Endothelial cell of umbilical vein (primary cell): Measurements from ENCODE around the gene KLC1. TPM values are rescaled to one million over a fixed set of nuclear protein-coding genes. Genes with fewer than 3 reads are reported as not detected.

ENCODE experiments used
- BruUV-seq: library from RNA; stranded (reverse); fragments of 400-500 nt; replicated peaks from 2 replicates; lab custom pipeline; 2021; lab: Mats Ljungman, UMichigan
- CTCF ChIA-PET: fragments of 300-600, 350-600 bp; sonication (Branson Sonifier 250); formaldehyde crosslinking; loops from one replicate; lab custom pipeline; 2021; ENCODE audit warnings: antibody characterized with exemption, inconsistent platforms; lab: Charles Lee
- POLR2A ChIA-PET: fragments of 300-600, 350-600 bp; sonication (Branson Sonifier 250); formaldehyde crosslinking; loops from one replicate; lab custom pipeline; 2021; ENCODE audit warnings: antibody characterized with exemption, inconsistent platforms; lab: Charles Lee
- DNase-seq: peaks from one replicate; pipeline ENCODE4 v3.0.0-alpha.2; 2011; ENCODE audit warnings: low read depth, low spot score
- FAIRE-seq: peaks from 2 replicates; lab custom pipeline; 2011; peaks lifted over from hg19 to GRCh38; lab: Jason Lieb, UNC
- H2AFZ ChIP-seq: 2 replicates; pipeline ENCODE4 v1.6.0; 2012; ENCODE audit warnings: low read depth, low read length, control low read depth, inconsistent platforms
- H3K27ac ChIP-seq: 2 replicates; pipeline ENCODE4 v1.5.1; 2011; ENCODE audit warnings: low read depth, mild to moderate bottlenecking, control low read depth, low read length, moderate library complexity; ENCODE audit not compliant: insufficient read depth
- H3K27me3 ChIP-seq, 2 experiments: 2 replicates each; pipeline versions ENCODE4 v1.6.0 to v1.6.1; 2011; ENCODE audit warnings: low read length in 2 of 2, mixed read lengths in 1 of 2; ENCODE audit not compliant: control insufficient read depth in 2 of 2, insufficient read depth in 2 of 2
- H3K36me3 ChIP-seq, 2 experiments: 2 replicates in 1 of 2; 3 replicates in 1 of 2; pipeline ENCODE4 v1.5.1; 2011; ENCODE audit warnings: low read length in 2 of 2, mild to moderate bottlenecking in 1 of 2, moderate library complexity in 1 of 2; ENCODE audit not compliant: control insufficient read depth in 2 of 2, insufficient read depth in 2 of 2; ENCODE audit errors: extremely low read depth in 1 of 2
- H3K4me1 ChIP-seq: 3 replicates; pipeline ENCODE4 v1.5.1; 2011; ENCODE audit warnings: mild to moderate bottlenecking, low read length; ENCODE audit not compliant: control insufficient read depth, insufficient read depth; ENCODE audit errors: extremely low read depth
- H3K4me2 ChIP-seq: 2 replicates; pipeline ENCODE4 v1.6.1; 2011; ENCODE audit warnings: low read length, control low read depth, mixed read lengths; ENCODE audit not compliant: insufficient read depth
- H3K4me3 ChIP-seq, 3 experiments: fragments of 200-600 bp in 1 of 3; sonication (generic), shearing (Covaris generic) in 1 of 3; replicated peaks in 1 of 3; 2 replicates each; pipeline ENCODE4 v1.5.1; 2011 to 2016; ENCODE audit warnings: control low read depth in 3 of 3, low read length in 3 of 3, mild to moderate bottlenecking in 2 of 3, inconsistent platforms in 1 of 3, low read depth in 1 of 3, moderate library complexity in 1 of 3; ENCODE audit not compliant: insufficient read depth in 1 of 3
- H3K79me2 ChIP-seq: 2 replicates; pipeline ENCODE4 v1.6.0; 2012; ENCODE audit warnings: low read length, inconsistent platforms; ENCODE audit not compliant: control insufficient read depth, insufficient read depth
- H3K9ac ChIP-seq: replicated peaks from 2 replicates; pipeline ENCODE3; 2011; ENCODE audit warnings: low read length, control low read depth; ENCODE audit not compliant: insufficient read depth; ENCODE audit errors: extremely low read depth
- H3K9me1 ChIP-seq: replicated peaks from 3 replicates; pipeline ENCODE4 v1.6.0; 2011; ENCODE audit warnings: mild to moderate bottlenecking, low read length; ENCODE audit not compliant: control insufficient read depth, insufficient read depth; ENCODE audit errors: extremely low read depth
- H3K9me3 ChIP-seq: replicated peaks from 2 replicates; pipeline ENCODE4 v1.5.1; 2012; ENCODE audit warnings: low read length, inconsistent platforms; ENCODE audit not compliant: control insufficient read depth, insufficient read depth
- H4K20me1 ChIP-seq: replicated peaks from 2 replicates; pipeline ENCODE3; 2011; ENCODE audit warnings: mild to moderate bottlenecking, low read length; ENCODE audit not compliant: control insufficient read depth, insufficient read depth; ENCODE audit errors: extremely low read depth
- EZH2 ChIP-seq: IDR thresholded peaks from 2 replicates; pipeline ENCODE4 v1.6.1; 2012; ENCODE audit warnings: borderline replicate concordance, low read depth, mild to moderate bottlenecking, moderate library complexity, low read length, inconsistent platforms; ENCODE audit not compliant: severe bottlenecking
- FOS ChIP-seq: IDR thresholded peaks from 2 replicates; pipeline ENCODE4 v1.6.1; 2011; ENCODE audit warnings: mild to moderate bottlenecking, low read length, moderate library complexity, borderline replicate concordance; ENCODE audit not compliant: insufficient read depth
- GATA2 ChIP-seq: IDR thresholded peaks from 2 replicates; pipeline ENCODE4 v1.7.0; 2011; ENCODE audit warnings: low read depth, mild to moderate bottlenecking, moderate library complexity, mixed read lengths, low read length; ENCODE audit not compliant: insufficient read length, insufficient read depth
- JUN ChIP-seq: IDR thresholded peaks from 2 replicates; pipeline ENCODE4 v1.6.1; 2011; ENCODE audit warnings: borderline replicate concordance, low read depth; ENCODE audit not compliant: insufficient read length, insufficient read depth
- MYC ChIP-seq: IDR thresholded peaks from one replicate; pipeline ENCODE4 v1.6.1; 2011; ENCODE audit warnings: mild to moderate bottlenecking, low read depth, low read length
- POLR2A ChIP-seq: IDR thresholded peaks from 2 replicates; pipeline ENCODE4 v1.6.1; 2012; ENCODE audit warnings: low read depth, mild to moderate bottlenecking, control low read depth, low read length
- POLR2AphosphoS5 ChIP-seq: IDR thresholded peaks from 2 replicates; pipeline ENCODE4 v1.6.1; 2012; ENCODE audit warnings: low read depth, mild to moderate bottlenecking, control low read depth, low read length, moderate library complexity; ENCODE audit not compliant: insufficient read depth
- dilution Hi-C: fragments of 300-500 bp; cut with MboI; formaldehyde crosslinking; loops from one replicate; pipeline ENCODE4 v1.15.0; 2019; ENCODE audit warnings: low sequenced_read_pairs; ENCODE audit not compliant: extremely low pct_ligation_motif_present
- intact Hi-C: fragments of 100-400 bp; cut with micrococcal nuclease; formaldehyde crosslinking; loops from one replicate; pipeline ENCODE4 v1.10.0; 2022
- polyA plus RNA-seq, 4 experiments: library from polyadenylated mRNA; depleted of rRNA in 3 of 4; stranded (reverse) in 3 of 4; unstranded in 1 of 4; fragments of >200 nt; gene quantifications; 2 replicates each; pipeline versions ENCODE4 v1.2.1 to v1.2.3, GENCODE V29; 2011 to 2012; ENCODE audit warnings: missing spikeins in 1 of 4
- total RNA-seq: library from RNA; stranded (reverse); gene quantifications from 2 replicates; pipeline ENCODE4 v1.2.3, GENCODE V29; 2021
- TF ChIP-seq, protein P1 (sequence below), 2 donors: IDR thresholded peaks; 1 replicate in 1 of 2; 2 replicates in 1 of 2; pipeline ENCODE4 v1.5.1; 2011; ENCODE audit warnings: low read length in 2 of 2, mild to moderate bottlenecking in 2 of 2, moderate library complexity in 2 of 2, control low read depth in 1 of 2, inconsistent platforms in 1 of 2, low read depth in 1 of 2; ENCODE audit not compliant: insufficient read depth in 1 of 2; ENCODE audit errors: extremely low read depth in 1 of 2
- TF ChIP-seq, protein P2 (sequence below): IDR thresholded peaks from 2 replicates; pipeline ENCODE4 v1.6.1; 2011; ENCODE audit not compliant: insufficient read depth, insufficient read length

Gene KLC1
- total and polyA plus RNA-seq, 2 donors (not counting 3 experiments of a cell fraction or from before 2014, with no cell fraction given), result 124 to 233 TPM

DNA sequence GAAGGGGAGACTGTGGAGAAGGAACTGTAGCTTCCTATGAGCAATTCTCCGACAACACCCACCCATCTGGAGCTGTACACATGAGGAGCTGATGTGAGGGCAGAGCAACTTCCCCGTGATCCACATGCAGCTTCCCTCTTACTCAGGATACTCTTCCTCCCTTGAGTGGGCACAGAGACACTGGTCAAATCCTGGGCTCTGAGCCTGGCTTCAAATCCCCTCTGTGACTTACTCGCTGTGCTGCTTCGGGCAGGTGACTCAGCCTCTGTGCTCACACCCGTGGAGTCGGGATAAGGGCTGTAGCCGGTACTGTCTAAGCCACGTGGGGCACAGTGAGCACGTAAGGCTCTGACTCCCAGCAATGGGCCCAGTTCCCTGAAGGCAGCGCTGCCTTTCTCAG, 117.7 kb downstream of the KLC1 start:
- H3K9me3 ChIP-seq, result no peaks in the 10 kb centered on the region
- intact Hi-C loops, result no loop called here
- peaks cover 13% of the 10 kb centered on the region for H3K4me1 ChIP-seq
- H3K79me2 ChIP-seq, result no peaks in the 10 kb centered on the region
- peaks cover 0 to 15% of the 10 kb centered on the region in 2 experiments for H3K36me3 ChIP-seq
- no peak overlapping the region for H3K27ac ChIP-seq
- TF ChIP-seq POLR2AphosphoS5 (no peak), JUN (no peak), POLR2A (no peak), FOS (no peak), GATA2 (no peak), EZH2 (no peak), MYC (no peak)
- TF ChIP-seq, protein P1, sequence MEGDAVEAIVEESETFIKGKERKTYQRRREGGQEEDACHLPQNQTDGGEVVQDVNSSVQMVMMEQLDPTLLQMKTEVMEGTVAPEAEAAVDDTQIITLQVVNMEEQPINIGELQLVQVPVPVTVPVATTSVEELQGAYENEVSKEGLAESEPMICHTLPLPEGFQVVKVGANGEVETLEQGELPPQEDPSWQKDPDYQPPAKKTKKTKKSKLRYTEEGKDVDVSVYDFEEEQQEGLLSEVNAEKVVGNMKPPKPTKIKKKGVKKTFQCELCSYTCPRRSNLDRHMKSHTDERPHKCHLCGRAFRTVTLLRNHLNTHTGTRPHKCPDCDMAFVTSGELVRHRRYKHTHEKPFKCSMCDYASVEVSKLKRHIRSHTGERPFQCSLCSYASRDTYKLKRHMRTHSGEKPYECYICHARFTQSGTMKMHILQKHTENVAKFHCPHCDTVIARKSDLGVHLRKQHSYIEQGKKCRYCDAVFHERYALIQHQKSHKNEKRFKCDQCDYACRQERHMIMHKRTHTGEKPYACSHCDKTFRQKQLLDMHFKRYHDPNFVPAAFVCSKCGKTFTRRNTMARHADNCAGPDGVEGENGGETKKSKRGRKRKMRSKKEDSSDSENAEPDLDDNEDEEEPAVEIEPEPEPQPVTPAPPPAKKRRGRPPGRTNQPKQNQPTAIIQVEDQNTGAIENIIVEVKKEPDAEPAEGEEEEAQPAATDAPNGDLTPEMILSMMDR (IDR thresholded peaks at IDR 0.05; ENCODE audit: extremely low read depth in 1 of 2, insufficient read depth in 1 of 2, low read depth in 1 of 2, low read length in 2 of 2), result no peak
- TF ChIP-seq, protein P2, sequence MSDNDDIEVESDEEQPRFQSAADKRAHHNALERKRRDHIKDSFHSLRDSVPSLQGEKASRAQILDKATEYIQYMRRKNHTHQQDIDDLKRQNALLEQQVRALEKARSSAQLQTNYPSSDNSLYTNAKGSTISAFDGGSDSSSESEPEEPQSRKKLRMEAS, result no peak
- dilution Hi-C loops, result no loop called here
- H4K20me1 ChIP-seq, result no peaks in the 10 kb centered on the region
- BruUV-seq, result no TSS peak
- ChIA-PET POLR2A (interaction anchor here (0.7 kb wide), 1 partner anchor 19 kb away, joined by 3 read pairs; no protein-coding TSS in a partner anchor), CTCF (no interaction called here)
- DNase-seq (no peak), FAIRE-seq (no peak)
- H3K4me3 ChIP-seq, result no peak overlapping the region
- H3K27me3 ChIP-seq, result no peaks in the 10 kb centered on the region
- no peaks in the 10 kb centered on the region for H3K9me1 ChIP-seq
- H3K9ac ChIP-seq, result no peak overlapping the region
- no peak overlapping the region for H2AFZ ChIP-seq
- H3K4me2 ChIP-seq, result no peak overlapping the region
